ENCODE data around the gene ARPC5L. TPM values are rescaled to one million over a fixed set of nuclear protein-coding genes. Genes with fewer than 3 reads are reported as not detected.
A peak's percentile ranks its signal among the peaks of the same experiment; 100 is the strongest.
"Not testable (repeated sequence)": the region's sequence is repeated elsewhere in the genome, so short reads cannot be mapped to it uniquely, and the experiment has no call there.

The ARPC5L gene
- total and polyA plus RNA-seq, 4 donors: 14.3 to 55.6 (median 35.9) TPM

GRCh38 chr9:124840300-124840833, 21.6 kb upstream of the ARPC5L start:
- Histone ChIP-seq H3K9me3 (ENCODE audit: control insufficient read depth, insufficient read depth, low read length) (no peaks in the 10 kb centered on the region), H3K4me3 (ENCODE audit: low read depth, low read length) (no peak overlapping the region), H3K36me3 (ENCODE audit: control insufficient read depth, insufficient read depth, low read length) (no peaks in the 10 kb centered on the region), H3K27ac (ENCODE audit: low read depth, low read length) (no peak overlapping the region), H3K27me3 (ENCODE audit: control insufficient read depth, insufficient read depth, low read length) (no peaks in the 10 kb centered on the region), H3K4me1 (ENCODE audit: control insufficient read depth, insufficient read depth, low read length) (peaks cover 14% of the 10 kb centered on the region)
- 69% methylated on average over 14 of the region's 18 CpGs for WGBS (ENCODE audit: insufficient coverage)
- no peak for DNase-seq (ENCODE audit: low read depth in 4 of 6, low spot score in 6 of 6)

- H3K4me1 ChIP-seq (ENCODE audit: control insufficient read depth, insufficient read depth, low read length): peaks cover 12% of the 10 kb centered on the region
- 79% methylated on average over 6 of the region's 14 CpGs for whole genome bisulfite sequencing (ENCODE audit: insufficient coverage)
- no peaks in the 10 kb centered on the region for H3K27me3 ChIP-seq (ENCODE audit: control insufficient read depth, insufficient read depth, low read length)
- H3K27ac ChIP-seq (ENCODE audit: low read depth, low read length): no peak overlapping the region
- H3K4me3 ChIP-seq (ENCODE audit: low read depth, low read length): no peak overlapping the region
- no peaks in the 10 kb centered on the region for H3K36me3 ChIP-seq (ENCODE audit: control insufficient read depth, insufficient read depth, low read length)
- no peaks in the 10 kb centered on the region for H3K9me3 ChIP-seq (ENCODE audit: control insufficient read depth, insufficient read depth, low read length)
- no peak for DNase-seq (ENCODE audit: low read depth in 4 of 6, low spot score in 6 of 6)
These were observed 20.7 kb upstream of the ARPC5L start for GRCh38 chr9:124841075-124841821.

DNA sequence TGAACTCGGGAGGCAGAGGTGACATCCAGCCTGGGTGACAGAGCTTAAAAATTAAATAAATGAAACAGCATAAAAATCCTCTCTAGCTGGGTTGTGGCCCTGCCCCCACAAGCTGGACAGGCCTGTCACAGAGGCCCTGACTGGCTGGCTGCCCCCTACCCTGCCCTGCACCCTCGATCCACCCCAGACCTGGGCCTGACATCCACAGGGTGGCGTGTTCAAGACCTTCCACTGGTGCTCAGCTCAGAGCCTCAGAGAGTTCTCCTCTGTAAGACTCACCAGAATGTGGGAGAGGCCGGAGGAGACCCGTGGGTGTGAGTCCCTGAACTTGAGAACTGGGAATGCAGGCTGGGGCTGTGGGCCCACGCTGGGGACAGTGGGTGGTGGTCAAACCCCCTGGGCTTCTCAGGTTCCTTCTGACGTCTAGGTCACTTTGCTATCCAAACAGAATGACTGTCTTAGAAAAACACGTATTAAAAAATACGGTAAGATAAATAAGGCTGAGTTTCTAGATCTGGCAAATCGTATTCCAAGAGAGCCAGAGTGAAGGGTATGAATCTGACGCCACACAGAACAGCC, 18.4 kb upstream of the ARPC5L start:
- 80% methylated on average over 10 of the region's 11 CpGs for WGBS (ENCODE audit: insufficient coverage)
- no peak overlapping the region for H3K4me3 ChIP-seq (ENCODE audit: low read depth, low read length)
- peaks cover 12% of the 10 kb centered on the region for H3K4me1 ChIP-seq (ENCODE audit: control insufficient read depth, insufficient read depth, low read length)
- no peak overlapping the region for H3K27ac ChIP-seq (ENCODE audit: low read depth, low read length)
- no peaks in the 10 kb centered on the region for H3K36me3 ChIP-seq (ENCODE audit: control insufficient read depth, insufficient read depth, low read length)
- no peaks in the 10 kb centered on the region for H3K9me3 ChIP-seq (ENCODE audit: control insufficient read depth, insufficient read depth, low read length)
- no peak for DNase-seq (ENCODE audit: low read depth in 4 of 6, low spot score in 6 of 6)
- H3K27me3 ChIP-seq (ENCODE audit: control insufficient read depth, insufficient read depth, low read length): no peaks in the 10 kb centered on the region

GRCh38 chr9:124844291-124844690, 17.6 kb upstream of the ARPC5L start:
- DNase-seq (ENCODE audit: low read depth in 4 of 6, low spot score in 6 of 6): no peak
- Histone ChIP-seq H3K36me3 (ENCODE audit: control insufficient read depth, insufficient read depth, low read length) (no peaks in the 10 kb centered on the region), H3K4me1 (ENCODE audit: control insufficient read depth, insufficient read depth, low read length) (peaks cover 12% of the 10 kb centered on the region), H3K27me3 (ENCODE audit: control insufficient read depth, insufficient read depth, low read length) (no peaks in the 10 kb centered on the region), H3K9me3 (ENCODE audit: control insufficient read depth, insufficient read depth, low read length) (no peaks in the 10 kb centered on the region), H3K4me3 (ENCODE audit: low read depth, low read length) (no peak overlapping the region), H3K27ac (ENCODE audit: low read depth, low read length) (no peak overlapping the region)
- 81% methylated on average over 3 of the region's 4 CpGs for WGBS (ENCODE audit: insufficient coverage)

DNA sequence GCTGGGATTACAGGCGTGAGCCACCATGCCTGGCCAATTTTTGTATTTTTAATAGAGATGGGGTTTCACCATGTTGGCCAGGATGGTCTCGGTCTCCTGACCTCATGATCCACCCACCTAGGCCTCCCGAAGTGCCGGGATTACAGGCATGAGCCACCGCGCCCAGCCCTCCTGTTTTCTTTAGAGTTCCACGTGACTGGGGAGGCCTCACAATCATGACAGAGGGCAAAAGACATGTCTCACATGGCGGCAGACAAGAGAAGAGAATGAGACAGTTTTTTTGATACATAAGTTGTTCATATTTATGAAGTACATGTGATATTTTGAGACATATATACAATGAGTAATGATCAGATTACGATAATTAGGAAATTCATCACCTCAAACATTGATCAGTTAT, 15.5 kb upstream of the ARPC5L start:
- H3K36me3 ChIP-seq (ENCODE audit: control insufficient read depth, insufficient read depth, low read length); H3K4me1 ChIP-seq (ENCODE audit: control insufficient read depth, insufficient read depth, low read length); H3K9me3 ChIP-seq (ENCODE audit: control insufficient read depth, insufficient read depth, low read length); H3K27ac ChIP-seq (ENCODE audit: low read depth, low read length); DNase-seq (ENCODE audit: low read depth in 4 of 6, low spot score in 6 of 6); H3K27me3 ChIP-seq (ENCODE audit: control insufficient read depth, insufficient read depth, low read length); H3K4me3 ChIP-seq (ENCODE audit: low read depth, low read length): not testable (repeated sequence)
- WGBS (ENCODE audit: insufficient coverage): 83% methylated on average over 4 of the region's 9 CpGs

- Histone ChIP-seq H3K27me3 (ENCODE audit: control insufficient read depth, insufficient read depth, low read length) (no peaks in the 10 kb centered on the region), H3K4me1 (ENCODE audit: control insufficient read depth, insufficient read depth, low read length) (peaks cover 7% of the 10 kb centered on the region), H3K9me3 (ENCODE audit: control insufficient read depth, insufficient read depth, low read length) (no peaks in the 10 kb centered on the region), H3K4me3 (ENCODE audit: low read depth, low read length) (no peak overlapping the region), H3K36me3 (ENCODE audit: control insufficient read depth, insufficient read depth, low read length) (no peaks in the 10 kb centered on the region), H3K27ac (ENCODE audit: low read depth, low read length) (no peak overlapping the region)
- DNase-seq (ENCODE audit: low read depth in 4 of 6, low spot score in 6 of 6): no peak
- WGBS (ENCODE audit: insufficient coverage): 79% methylated on average over 3 of the region's 6 CpGs
These were observed 15.0 kb upstream of the ARPC5L start for GRCh38 chr9:124846969-124847368.

- peak in 2 of 6 donors; percentile 42 to 78 for DNase-seq (ENCODE audit: low read depth in 4 of 6, low spot score in 6 of 6)
- no peak overlapping the region for H3K27ac ChIP-seq (ENCODE audit: low read depth, low read length)
These were observed 12.1 kb upstream of the ARPC5L start for GRCh38 chr9:124849801-124850200.

GRCh38 chr9:124852121-124852828, 9.7 kb upstream of the ARPC5L start:
- H3K9me3 ChIP-seq (ENCODE audit: control insufficient read depth, insufficient read depth, low read length): no peaks in the 10 kb centered on the region
- no peaks in the 10 kb centered on the region for H3K27me3 ChIP-seq (ENCODE audit: control insufficient read depth, insufficient read depth, low read length)
- no peak for DNase-seq (ENCODE audit: low read depth in 4 of 6, low spot score in 6 of 6)
- peak overlapping the region; percentile 41 for H3K4me3 ChIP-seq (ENCODE audit: low read depth, low read length)
- H3K27ac ChIP-seq (ENCODE audit: low read depth, low read length): no peak overlapping the region
- H3K4me1 ChIP-seq (ENCODE audit: control insufficient read depth, insufficient read depth, low read length): peaks cover 27% of the 10 kb centered on the region
- peaks cover 26% of the 10 kb centered on the region for H3K36me3 ChIP-seq (ENCODE audit: control insufficient read depth, insufficient read depth, low read length)
- WGBS (ENCODE audit: insufficient coverage): 59% methylated on average over 12 of the region's 13 CpGs

More at GRCh38 chr9:124849801-124850200, 12.1 kb upstream of the ARPC5L start:
- WGBS (ENCODE audit: insufficient coverage): 28% methylated on average over 6 of the region's 10 CpGs
- Histone ChIP-seq H3K4me1 (ENCODE audit: control insufficient read depth, insufficient read depth, low read length) (peaks cover 27% of the 10 kb centered on the region), H3K27me3 (ENCODE audit: control insufficient read depth, insufficient read depth, low read length) (no peaks in the 10 kb centered on the region), H3K4me3 (ENCODE audit: low read depth, low read length) (no peak overlapping the region), H3K36me3 (ENCODE audit: control insufficient read depth, insufficient read depth, low read length) (peaks cover 6% of the 10 kb centered on the region), H3K9me3 (ENCODE audit: control insufficient read depth, insufficient read depth, low read length) (no peaks in the 10 kb centered on the region)

DNA sequence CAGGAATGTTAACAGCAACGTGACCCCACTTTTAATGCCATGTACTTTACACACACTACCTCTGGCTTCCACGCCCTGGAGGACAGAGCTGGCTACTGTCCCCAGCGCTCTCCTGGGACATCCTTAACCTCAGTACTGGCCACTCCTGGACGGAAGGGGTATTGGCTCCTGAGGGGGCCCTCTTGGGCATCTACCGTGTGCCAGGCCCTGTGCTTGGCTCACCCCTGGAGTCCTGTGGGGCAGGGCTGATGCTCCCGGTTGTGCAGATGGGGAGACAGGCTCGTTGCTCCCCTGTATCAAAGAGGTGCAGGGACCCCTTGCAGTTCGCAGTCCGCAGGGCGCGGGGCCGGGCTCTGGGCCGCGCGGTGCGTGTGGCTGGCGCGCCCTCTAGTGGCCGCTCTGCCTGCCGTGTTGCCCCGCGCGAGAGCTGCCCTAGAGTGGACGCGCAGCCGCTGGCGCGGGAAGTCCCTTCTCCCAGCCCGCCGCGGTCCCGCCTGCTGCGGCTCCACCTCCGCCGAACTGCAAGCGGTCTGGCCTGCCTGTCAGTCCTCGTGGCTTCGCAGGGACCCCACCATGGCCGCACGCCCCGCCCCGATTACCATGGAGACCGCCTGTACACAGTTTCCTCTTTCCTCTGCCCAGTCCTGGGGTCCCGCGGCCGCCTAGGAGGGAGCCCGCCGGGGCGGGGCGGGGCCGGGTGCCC, 8.9 kb upstream of the ARPC5L start, which contains the start of gene WDR38:
TSS of gene WDR38 (plus strand) at position 632 of the 703 bp plus-strand sequence. CDS start 72 bp downstream, outside the sequence.
- Histone ChIP-seq H3K27ac (ENCODE audit: low read depth, low read length) (peak within 1 kb of the TSS; percentile 29), H3K9me3 (ENCODE audit: control insufficient read depth, insufficient read depth, low read length) (no peaks in the 10 kb centered on the region)
- under 1% methylated on average over 50 of the region's 51 CpGs for WGBS (ENCODE audit: insufficient coverage)

More for the DNA sequence above, 8.9 kb upstream of the ARPC5L start, which contains the start of gene WDR38:
- no peaks in the 10 kb centered on the region for H3K27me3 ChIP-seq (ENCODE audit: control insufficient read depth, insufficient read depth, low read length)
- H3K4me1 ChIP-seq (ENCODE audit: control insufficient read depth, insufficient read depth, low read length): peaks cover 27% of the 10 kb centered on the region
- peak within 1 kb of the TSS; percentile 41 for H3K4me3 ChIP-seq (ENCODE audit: low read depth, low read length)
- peaks cover 33% of the 10 kb centered on the region for H3K36me3 ChIP-seq (ENCODE audit: control insufficient read depth, insufficient read depth, low read length)
- peak in 5 of 6 donors; percentile 45 to 88 (median 58) for DNase-seq (ENCODE audit: low read depth in 4 of 6, low spot score in 6 of 6)
